Retinal pigment epithelial cell (primary cell): Measurements from ENCODE around the gene JMJD8.
A peak's percentile ranks its signal among the peaks of the same experiment; 100 is the strongest.

Experiments
- DNase-seq: peaks from one replicate; pipeline ENCODE4 v3.0.0-alpha.2; 2010; ENCODE audit warnings: low read depth
- H3K4me3 ChIP-seq: 2 replicates; pipeline ENCODE4 v1.5.1; 2011; ENCODE audit warnings: mild to moderate bottlenecking, low read length, control low read depth, moderate library complexity
- TF ChIP-seq, protein P1 (sequence below): conservative IDR thresholded peaks from 2 replicates; pipeline ENCODE4 v1.5.1; 2011; ENCODE audit warnings: low read depth, low read length, control low read depth, inconsistent platforms

The JMJD8 gene

DNA sequence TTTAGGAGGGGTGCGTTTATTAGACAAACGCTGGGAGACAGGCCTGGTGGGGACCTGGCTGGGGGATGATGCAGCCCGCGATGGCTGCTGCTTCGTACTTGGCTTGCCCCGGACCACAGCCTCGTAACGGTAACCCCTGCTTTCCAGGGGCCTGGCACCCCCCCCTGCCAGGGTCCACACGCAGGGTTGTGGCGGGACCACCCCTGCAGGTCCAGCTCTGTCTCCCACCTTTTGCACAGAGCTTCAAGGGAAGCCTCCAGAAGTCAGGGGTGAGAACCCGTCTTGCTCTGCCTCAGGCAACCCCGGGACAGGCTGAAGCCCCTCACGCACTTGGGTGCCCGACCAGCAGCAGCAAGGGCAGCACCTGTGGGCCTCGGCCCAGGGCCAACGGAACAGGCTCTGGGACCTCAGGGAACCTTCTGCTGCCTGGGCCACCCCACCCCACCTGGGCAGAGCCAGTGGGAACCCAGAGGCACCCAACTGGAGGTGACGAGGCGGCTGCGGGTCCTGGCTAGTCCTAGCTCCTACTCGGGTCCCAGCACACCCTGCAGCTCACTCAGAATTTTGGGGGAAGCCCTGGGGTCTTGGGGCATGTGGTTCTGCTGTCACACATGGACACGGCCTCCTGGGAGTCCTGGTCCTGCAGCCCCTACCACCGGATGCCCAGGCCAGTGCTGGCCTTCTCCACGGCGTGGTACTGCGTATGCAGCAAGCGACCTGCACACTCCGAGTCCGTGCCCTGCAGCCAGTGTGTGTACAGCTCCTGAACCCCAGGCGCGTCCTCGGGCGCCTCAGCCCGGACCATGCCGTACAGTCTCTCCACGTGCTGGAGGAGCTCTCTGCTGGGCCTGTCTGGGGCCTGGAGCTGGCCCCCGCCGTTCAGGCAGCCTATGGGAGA is 45.9 kb upstream of the JMJD8 start:
- no peak for DNase-seq
- TF ChIP-seq, protein P1, sequence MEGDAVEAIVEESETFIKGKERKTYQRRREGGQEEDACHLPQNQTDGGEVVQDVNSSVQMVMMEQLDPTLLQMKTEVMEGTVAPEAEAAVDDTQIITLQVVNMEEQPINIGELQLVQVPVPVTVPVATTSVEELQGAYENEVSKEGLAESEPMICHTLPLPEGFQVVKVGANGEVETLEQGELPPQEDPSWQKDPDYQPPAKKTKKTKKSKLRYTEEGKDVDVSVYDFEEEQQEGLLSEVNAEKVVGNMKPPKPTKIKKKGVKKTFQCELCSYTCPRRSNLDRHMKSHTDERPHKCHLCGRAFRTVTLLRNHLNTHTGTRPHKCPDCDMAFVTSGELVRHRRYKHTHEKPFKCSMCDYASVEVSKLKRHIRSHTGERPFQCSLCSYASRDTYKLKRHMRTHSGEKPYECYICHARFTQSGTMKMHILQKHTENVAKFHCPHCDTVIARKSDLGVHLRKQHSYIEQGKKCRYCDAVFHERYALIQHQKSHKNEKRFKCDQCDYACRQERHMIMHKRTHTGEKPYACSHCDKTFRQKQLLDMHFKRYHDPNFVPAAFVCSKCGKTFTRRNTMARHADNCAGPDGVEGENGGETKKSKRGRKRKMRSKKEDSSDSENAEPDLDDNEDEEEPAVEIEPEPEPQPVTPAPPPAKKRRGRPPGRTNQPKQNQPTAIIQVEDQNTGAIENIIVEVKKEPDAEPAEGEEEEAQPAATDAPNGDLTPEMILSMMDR, result no peak
- no peak overlapping the region for H3K4me3 ChIP-seq

DNA sequence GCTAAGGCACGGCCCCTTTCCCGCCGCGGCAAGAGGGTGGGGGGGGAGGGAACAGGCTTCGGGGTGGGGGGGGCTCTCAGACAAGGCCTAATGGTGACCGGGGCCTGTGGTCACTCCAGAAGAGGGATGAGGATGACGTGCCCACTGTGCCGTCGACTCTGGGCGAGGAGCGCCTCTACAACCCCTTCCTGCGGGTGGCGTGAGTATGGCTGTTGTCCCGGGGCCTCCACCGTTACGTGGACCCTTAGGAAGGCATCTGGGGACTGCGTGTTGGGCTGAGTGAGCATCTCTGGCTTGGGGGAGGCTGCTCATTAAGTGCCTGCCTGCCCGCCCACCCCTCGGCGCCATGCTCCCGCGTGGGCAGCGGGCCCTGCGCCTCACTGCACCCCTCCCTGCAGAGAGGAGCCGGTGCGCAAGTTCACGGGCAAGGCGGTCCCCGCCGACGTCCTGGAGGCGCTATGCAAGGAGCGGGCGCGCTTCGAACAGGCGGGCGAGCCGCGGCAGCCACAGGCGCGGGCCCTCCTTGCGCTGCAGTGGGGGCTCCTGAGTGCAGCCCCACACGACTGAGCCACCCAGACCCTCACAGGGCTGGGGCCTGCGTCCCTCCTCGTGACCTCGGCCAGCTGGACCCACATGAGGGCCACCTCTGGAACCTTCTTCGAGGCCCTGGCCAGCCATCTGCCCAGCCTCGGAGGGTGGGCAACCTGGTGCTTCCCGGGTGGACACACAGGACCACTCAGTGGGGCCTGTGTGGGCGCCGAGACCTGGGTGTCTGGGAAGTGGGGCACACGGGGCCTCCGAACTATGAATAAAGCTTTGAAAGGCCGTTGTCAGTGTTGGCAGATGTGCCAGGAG is 45.0 kb upstream of the JMJD8 start:
- TF ChIP-seq, protein P1, result no peak
- H3K4me3 ChIP-seq, result peak overlapping the region; percentile 50
- no peak for DNase-seq

DNA sequence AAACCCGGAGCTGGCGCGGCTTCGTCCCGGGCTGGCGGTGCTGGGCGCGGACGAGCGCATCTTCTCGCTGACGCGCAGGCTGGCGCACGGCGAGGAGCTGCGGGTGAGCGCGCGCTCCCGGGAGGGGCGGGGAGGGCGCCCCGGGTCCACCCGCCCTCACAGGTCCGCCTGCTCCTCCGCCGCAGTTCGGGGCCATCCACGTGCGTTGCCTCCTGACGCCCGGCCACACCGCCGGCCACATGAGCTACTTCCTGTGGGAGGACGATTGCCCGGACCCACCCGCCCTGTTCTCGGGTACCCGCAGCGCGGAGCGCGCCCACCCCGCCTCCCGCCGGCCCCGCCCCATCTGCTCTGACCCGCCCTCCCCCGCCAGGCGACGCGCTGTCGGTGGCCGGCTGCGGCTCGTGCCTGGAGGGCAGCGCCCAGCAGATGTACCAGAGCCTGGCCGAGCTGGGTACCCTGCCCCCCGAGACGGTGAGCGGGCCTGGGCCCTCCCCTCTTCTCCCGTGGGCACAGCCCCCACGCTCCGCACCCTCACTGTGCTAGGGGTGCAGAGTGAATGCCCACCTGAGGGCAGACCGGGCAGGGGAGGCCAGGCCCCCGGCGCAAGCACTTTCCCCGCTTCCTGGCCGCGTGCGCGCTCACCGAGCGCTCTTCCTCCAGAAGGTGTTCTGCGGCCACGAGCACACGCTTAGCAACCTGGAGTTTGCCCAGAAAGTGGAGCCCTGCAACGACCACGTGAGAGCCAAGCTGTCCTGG is 44.2 kb upstream of the JMJD8 start:
- TF ChIP-seq, protein P1, result no peak
- DNase-seq, result no peak
- H3K4me3 ChIP-seq, result peak overlapping the region; percentile 65

DNA sequence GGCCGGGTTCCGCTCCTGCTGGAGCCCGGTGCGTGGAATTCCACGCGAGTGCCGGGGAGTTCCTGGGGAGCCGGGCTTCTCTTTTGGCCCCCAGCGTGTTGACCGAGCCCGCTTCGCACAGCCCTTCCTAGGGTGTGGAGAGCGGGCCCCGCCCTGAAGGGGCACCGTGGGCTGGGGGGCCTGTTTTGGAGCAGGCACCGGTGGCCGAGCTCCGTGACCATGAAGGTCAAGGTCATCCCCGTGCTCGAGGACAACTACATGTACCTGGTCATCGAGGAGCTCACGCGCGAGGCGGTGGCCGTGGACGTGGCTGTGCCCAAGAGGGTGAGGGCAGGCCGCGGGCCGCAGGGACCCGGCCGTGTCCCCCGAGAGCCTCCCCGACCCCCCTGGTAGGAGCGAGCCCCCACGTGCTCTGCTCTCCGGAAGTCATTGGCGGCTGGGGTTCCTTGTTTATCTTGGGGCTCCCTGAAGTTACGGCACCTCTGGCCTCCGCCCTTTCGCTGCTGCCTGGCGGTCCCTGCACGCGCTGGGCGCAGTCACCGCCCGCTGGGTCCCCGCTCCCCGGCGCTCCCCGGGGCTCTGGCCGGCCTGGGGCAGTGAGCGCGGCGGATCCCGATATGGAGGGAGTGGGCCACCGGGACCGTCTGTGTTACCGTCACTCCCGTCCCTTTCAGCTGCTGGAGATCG is 43.3 kb upstream of the JMJD8 start:
- DNase-seq, result no peak
- peak overlapping the region; percentile 65 for H3K4me3 ChIP-seq
- TF ChIP-seq, protein P1, result no peak

DNA sequence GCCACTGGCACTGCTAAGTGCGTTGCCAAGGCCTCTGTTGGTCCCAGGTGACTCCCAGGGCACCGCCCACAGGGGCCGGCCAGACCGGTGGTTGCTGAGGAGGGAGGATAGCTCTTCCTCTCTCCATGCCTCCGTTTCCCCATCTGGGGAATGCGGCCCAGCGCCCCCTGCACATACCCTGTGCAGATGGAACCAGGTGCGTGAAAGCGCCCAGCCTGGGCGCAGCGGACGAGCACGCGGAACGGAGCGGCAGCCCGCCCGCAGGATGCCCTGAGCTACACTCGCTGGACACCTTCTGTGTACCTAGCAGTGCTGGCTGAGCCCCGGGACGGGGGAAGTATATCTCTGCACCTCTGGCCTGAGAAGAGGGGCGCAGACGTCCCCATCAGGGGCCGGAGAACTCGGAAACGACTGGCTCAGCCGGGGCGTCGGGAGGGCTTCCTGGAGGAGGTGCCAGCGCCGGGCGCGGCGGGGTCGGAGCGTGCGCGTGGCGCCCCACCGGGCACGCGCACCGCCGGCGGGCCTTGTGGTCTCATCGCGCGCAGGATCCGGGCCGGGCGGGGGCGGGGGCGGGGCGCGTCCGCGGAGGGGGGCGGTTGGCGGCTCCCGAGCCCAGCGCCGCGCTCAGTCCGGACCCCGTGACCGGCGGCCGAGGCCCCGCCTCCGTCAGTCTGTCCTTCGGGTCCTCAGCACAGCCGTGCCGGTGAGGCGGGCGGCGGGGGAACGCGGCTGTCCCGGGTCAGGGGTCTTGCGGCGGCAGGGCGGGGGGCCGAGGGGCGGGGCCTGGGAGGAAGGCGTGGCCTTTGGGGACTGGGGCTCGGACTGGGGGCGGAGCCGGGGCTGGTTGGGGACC is 42.5 kb upstream of the JMJD8 start, which contains the start of the genes CCDC78 and HAGHL:
Gene CCDC78, minus strand, starts transcription at position 6 of the 853 bp plus-strand sequence. CDS start 76 bp downstream, outside the sequence.
Gene HAGHL, plus strand, starts transcription at position 669 of the 853 bp plus-strand sequence. CDS start 404 bp downstream, outside the sequence.
- H3K4me3 ChIP-seq, result peak within 1 kb of the TSS; percentile 65
- DNase-seq, result no peak
- TF ChIP-seq, protein P1, result no peak
